HG03060 (cell line): Measurements from ENCODE around the gene CDHR1.
"Not testable (repeated sequence)": the region's sequence is repeated elsewhere in the genome, so short reads cannot be mapped to it uniquely, and the experiment has no call there.

Experiments used
- ATAC-seq: cut with Tn5 transposase; IDR thresholded peaks from one replicate; pipeline ENCODE4 v1.9.1; 2021; ENCODE audit warnings: low read depth, moderate number of reproducible peaks; ENCODE audit not compliant: unreplicated experiment

Gene CDHR1

DNA sequence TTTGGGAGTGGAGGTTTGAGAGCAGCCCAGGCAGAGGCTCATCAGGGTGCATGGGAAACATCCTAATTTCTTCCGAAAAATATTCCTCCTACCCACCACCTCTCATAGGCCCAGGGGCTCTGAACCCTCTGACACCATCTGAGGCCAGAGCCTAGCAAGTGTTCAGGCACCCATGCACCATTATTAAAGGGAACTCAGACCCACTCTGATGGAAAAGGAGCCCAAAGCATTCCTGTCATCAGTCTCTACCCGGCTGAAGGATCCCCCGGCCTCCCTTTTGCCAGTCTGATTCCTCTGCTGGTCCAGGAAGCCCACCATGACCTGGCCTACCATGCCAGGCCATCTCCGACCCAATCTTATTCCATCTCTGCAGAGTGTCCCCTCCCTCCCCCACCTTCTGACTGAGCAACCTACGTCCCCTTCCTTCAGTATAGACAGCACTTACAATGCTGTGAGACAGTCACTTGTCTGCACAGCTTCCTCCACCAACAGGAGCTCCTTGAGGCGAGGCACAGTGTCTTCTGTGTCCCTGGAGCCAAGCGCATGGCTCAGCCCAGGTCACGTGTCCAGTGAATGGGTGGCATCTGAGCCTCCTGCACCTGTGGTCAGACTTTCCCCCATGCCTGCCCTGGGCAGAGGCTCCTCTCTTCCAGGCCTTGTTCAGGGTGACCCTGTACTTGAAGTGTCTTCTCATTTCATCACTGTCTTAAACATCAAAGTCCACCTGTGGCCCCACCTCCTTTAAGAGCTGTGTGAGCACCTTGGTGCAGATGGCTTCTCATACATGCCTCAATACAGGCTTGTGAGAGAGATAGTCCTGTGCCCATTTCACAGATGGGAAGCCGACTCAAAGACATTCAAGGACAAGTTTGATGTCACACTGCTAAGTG lies 21.6 kb upstream of the CDHR1 start:
- ATAC-seq: no peak

DNA sequence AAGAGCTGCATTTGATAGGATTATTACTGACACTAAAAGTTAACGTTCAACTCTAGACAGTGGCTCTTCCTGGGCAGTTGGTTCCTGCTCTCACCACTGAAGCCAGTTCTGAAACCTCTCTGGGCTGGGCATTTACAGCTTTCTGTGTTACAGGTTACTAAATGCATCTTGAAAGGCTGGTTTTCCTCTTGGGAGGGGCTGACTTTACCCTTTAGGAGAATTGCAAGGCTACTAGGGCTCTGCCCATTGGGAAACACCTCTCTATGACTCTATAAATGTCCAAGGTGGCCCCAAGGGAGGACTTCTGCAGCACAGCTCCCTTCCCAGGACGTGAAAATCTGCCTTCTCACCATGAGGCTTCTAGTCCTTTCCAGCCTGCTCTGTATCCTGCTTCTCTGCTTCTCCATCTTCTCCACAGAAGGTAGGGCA lies 20.8 kb upstream of the CDHR1 start, which contains the start of gene GPR15LG:
GPR15LG (plus strand) TSS at position 301 of the 429 bp plus-strand sequence; CDS start at position 352, 51 bp downstream.
- ATAC-seq: no peak

DNA sequence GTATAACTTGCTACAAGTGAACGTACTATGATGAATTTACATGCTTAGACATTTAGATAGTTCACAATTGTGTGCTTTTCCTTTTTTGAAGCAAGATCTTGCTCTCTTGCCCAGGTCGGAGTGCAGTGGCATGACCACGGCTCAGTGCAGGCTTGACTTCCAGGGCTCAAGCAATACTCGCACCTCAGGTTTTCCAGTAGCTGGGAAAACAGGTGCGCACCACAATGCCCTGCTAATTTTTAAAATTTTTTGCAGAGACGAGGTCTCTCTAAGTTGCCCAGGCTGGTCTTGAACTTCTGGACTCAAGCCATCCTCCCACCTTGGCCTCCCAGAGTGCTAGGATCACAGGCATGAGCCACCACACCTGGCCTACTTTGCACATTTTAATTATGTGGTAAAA lies 18.9 kb upstream of the CDHR1 start:
- no peak for ATAC-seq

DNA sequence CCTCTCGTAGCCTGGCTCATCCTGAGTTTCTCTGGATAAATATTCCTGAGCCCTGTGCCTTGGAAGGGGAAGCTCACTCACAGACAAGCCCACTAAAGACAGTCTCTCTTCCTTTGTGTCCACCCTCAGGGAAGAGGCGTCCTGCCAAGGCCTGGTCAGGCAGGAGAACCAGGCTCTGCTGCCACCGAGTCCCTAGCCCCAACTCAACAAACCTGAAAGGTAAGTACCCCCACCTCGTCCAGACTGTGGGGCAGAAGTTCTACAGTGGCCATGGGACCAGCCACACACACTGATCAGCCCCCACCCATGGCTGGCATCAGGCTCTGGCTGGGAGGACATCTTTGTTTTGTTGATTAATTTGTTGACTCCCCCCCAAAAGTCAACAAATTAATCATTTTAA lies 18.0 kb upstream of the CDHR1 start:
- ATAC-seq: no peak

DNA sequence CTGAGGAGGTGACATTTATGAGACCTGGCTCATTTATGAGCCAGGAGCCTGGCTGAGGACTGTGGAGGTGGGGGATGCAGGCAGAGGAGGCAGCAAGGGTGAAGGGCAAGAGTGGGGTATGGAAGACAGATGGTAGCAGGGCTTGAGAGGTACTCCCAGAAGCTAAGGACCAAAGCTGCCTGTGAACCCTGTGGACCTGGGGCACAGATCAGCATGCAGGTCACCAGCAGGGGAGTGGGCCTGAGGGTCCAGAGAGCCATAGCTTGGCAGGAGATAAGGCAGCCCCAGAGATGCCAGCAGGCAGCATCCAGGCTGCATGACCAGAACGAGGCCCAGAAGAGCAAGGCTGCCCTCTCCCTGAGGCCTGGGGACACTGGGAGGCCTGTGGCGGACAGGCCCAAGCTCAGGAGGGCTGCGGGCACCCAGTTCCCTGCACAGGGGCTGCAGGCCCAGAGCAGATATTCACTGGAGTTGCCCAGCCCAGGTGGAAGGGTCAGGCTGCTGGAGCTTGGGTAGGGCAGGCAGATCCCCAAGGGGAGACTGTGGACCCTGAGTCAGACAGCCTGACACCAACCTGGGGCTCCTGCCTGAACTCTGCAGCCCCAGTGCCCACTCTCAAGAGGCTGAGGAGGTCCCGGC lies 17.4 kb upstream of the CDHR1 start:
- ATAC-seq: no peak

DNA sequence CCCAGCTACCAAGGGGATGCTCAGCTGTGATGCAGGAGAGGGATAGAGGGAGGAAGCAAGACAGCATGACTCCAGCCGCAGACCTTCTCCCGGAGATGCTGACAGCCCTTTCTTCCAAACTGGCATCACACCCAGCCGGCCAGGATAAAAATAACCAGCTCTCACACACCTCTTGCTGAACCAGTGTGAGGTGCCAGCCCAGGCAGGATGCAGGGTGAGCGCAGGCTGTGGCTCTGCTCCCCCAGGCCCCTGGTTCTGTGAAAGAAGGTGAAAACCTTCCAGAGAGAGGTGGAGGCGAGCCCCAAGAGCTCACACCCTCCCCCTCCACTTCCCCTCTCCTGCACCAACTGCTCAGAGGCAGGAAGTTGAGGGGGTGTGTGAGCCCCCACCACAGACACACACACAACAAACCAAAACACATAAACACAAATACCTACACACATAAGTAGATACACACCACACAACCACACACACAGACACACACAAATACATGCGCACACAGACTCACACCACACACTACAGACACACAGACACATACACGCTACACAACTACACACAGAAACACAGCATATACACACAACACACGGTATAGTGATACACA lies 16.7 kb upstream of the CDHR1 start:
- ATAC-seq: no peak

DNA sequence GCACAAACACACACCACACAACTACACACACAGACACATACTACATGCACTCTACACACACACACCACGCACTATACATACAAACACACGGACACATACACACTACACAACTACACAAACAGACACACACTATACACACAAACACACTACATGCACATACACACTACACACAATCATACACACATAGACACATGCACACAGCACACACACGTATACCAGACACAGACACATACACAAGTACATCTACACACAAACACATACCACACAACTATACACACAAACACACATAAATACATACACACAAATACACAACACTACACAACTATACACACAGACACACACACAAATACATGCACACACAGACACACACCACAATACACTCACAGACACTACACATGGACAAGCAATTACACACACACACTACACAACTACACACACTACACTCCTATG lies 16.2 kb upstream of the CDHR1 start:
- ATAC-seq: no peak

DNA sequence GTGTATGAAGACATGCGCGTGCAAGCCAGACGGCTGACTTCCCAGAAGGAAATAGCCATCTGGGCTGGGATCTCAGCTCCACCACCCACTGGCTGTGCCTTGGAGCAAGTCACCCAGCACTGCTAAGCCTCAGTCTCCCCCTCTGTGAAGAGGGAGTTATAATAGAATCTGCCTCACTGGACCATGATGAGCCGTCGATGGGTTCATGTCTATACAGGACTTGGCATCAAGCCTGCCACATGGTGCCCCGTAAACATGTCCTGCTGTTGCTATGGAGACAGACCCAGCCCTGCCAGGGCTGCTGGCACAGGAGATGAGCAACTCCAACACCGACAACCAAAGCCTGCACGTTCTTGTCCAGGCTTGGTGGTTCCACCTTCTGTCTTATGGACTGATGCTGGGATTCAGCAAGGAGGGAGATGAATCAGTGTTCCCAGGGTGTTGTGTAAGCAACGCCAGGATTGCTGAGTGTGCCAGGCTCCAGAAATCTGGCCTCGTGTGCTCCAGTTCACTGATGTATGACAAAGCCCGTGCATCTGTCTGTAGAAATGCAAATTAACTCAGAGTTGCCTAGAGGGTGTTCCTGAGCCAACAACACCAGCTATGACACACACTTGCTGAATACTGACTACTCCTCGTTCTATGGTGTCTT lies 15.2 kb upstream of the CDHR1 start:
- peak; percentile 92 for ATAC-seq

DNA sequence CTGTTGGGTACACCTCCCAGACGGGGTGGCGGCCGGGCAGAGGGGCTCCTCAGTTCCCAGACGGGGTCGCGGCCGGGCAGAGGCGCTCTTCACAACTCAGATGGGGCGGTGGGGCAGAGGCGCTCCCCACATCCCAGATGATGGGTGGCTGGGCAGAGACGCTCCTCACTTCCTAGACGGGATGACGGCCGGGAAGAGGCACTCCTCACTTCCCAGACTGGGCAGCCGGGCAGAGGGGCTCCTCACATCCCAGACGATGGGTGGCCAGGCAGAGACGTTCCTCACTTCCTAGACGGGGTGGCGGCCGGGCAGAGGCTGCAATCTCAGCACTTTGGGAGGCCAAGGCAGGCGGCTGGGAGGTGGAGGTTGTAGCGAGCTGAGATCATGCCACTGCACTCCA lies 14.0 kb upstream of the CDHR1 start:
- not testable (repeated sequence) for ATAC-seq

DNA sequence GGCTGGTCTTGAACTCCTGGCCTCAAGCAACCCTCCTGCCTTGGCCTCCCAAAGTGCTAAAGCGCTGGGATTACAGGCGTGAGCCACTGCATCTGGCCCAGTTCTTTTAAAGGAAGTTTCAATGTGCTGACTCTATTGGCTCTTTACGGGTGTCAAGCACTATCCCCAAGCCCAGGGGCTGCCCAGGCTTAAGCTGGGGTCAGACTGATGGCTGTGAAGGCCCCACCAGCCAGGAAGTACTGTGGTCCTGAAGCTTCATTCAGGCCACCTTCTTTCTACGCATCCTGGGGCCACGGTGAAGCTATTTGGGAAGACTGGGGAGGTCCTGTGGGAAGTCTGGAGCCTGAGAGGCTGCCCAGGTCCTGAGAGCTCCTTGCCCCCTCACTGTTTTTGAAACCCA lies 12.7 kb upstream of the CDHR1 start:
- ATAC-seq: no peak

DNA sequence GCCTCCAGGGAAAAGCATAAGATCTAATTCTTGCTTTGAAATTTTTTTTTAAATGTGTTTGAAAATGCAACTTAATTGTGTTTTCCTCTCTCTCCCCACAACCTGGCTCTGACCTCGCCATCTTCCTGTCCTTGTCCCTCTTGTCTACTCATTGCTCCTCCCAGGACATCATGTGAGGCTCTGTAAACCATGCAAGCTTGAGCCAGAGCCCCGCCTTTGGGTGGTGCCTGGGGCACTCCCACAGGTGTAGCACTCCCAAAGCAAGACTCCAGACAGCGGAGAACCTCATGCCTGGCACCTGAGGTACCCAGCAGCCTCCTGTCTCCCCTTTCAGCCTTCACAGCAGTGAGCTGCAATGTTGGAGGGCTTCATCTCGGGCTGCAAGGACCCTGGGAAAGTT lies 9.8 kb upstream of the CDHR1 start:
- ATAC-seq: no peak

DNA sequence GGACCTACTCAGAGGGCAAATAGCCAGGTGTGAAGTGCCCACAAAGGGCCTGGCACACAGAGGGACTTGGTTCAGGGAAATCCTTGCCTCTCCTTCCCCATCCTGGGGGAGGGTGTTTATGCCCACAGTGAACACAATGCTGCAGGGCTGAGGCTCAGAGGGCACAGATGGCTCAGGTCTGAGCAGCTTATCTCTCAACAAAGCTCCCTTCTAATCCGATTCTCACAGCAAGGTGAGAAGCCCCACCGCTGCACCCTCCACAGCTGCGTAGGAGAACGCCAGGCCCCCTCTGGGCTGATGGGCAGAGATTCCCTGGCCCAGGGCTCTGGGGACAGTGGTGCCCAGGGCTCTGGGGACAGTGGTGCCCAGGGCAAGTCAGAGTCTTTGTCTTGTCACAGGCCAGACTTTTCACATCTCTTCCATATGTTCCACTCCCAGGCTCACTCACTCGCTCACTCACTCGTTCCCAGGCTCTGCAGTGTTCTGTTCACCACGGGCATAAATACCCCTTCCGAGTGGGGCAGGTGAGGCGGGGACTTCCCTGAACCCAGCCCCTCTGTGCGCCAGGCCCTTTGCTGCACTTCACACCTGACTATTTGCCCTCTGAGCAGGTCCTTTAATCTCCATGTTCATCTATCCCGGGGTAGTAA lies 8.7 kb upstream of the CDHR1 start:
- ATAC-seq: no peak

DNA sequence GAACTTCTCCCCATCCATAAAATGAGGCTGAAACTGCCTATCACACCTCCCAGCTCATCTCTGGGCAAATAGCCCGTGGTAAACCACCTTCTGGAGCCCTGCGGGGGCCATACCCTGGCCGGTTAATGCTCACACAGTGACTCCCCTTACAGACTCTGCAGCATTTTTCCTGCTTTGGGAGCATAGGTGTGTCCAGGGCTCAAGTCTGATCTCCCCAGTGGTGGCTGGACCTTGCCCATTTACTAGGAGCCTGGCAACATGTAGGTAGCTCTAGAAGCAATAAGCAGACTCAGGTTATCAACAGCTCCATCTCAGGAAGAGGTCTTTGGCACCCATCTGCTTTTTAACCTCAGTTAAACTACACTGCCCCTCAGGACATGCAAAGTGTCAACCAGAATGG lies 5.5 kb upstream of the CDHR1 start:
- no peak for ATAC-seq

DNA sequence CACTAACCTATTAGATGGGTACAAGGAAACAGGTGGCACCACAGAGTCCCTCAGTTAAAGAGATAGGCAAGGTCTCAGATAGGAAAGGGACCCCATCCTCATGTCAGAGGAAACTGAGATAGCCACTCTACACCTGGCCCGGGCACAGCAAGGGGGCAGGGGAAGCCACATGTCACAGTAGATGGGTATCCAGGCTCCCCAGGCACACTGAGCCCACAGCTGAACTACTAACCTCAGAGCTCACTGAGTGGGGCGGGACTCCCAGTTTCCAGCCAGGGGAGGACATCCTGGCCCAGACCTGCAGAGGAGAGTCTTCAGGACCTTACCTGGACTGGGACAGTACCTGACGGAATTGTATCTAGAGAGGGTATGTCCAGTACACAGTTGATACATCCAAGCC lies 3.7 kb upstream of the CDHR1 start:
- no peak for ATAC-seq

DNA sequence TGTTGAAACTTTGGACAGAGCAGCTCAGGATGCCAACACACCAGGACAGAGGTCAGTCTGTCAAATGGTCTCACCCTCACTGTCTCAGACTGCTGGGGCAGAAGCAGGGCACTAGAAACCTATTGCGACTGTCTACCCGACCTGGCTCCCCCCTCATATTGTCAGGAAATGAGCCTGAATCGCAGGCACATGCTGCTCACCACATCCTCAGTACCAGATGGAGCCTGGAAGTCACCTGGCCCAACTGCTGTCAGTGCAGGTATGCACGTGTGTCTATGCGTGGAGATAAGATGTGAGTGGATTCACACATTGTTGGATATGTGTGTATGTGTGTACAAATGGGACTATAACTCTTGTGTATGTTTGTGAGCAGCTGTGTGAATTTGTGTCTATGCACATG lies 3.2 kb upstream of the CDHR1 start:
- no peak for ATAC-seq

DNA sequence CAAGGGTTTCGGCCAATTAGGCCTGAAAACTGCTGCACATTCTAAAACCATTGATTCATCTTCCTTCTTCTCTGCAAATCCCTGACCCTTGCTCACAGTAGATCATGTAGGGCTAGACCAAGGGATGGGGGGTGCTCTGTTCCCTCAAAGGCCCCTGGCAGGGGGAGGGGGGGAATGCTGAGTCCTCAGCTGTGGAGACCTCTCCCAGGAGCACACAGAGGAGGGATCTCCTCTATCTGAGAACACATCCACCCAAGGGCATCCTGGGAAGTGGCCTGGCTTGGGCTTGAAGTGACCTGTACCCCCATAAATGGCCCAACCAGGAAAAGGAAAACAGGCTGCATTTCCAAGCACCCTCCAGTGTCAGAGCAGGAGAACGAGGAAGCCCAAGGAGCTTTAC lies 1.0 kb upstream of the CDHR1 start:
- ATAC-seq: no peak

DNA sequence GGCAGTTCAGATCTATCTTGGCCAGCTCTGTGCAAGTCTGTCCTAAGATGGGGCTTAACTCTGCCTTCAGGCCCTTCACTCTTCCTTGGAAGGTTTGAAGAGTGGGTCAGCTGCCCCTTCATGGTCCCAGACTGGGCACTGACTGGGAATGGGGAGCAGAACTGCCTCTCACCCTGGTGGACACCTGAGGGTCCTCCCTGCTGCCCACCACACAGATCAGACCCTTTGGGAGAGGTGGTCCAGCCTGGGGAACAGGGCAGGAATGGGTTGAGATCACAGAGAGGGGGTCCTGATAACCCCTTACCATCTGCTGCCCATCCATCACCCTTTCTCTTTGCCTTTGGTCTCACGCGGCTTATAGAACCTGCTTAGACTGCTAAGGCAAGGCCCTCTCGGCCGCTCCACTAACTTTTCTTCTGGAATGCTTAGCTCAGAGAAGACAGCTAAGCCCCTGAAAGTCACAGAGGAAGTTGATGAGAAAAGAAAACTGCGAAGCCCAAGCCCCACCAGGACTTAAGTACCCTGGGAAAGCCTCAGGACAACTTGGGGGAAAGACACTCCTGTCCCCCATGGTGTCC lies 402 bp upstream of the CDHR1 start:
- ATAC-seq: no peak

DNA sequence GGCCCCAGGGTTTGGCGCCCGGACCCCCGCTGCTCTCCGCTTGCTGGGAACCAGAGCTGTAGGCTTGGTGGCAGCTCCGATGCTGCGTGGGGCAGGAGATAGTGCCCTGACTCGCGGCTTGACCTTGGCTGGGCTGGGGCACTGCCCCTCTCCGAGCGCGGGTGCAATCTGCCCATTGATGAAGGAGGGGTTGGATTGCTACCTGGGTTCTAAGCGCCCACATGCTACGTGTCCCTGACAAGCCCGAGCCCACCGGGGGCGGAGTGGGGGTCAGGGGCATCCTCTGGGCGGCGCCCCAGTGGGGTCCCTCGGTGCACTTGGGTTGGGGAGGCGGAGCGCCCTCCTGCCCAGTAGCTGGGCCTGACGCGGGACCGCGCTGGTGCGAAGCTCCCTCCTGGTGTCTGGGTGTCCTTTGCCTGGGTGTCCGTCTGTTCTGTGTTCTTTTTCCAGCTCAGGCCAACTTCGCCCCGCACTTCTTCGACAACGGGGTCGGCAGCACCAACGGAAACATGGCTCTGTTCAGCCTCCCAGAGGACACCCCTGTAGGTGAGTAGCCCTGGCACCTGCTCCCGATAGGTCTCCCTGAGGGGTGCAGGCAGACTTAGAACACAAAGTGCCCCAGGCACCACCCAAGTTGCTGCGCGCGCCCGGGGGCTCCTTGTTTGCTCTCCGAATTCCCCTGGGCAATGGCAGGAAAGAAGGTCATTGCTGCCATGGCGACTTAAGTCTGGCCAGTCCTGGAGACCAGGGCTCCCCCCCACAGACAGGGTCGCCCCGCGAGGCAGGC lies 900 bp downstream of the CDHR1 start:
- no peak for ATAC-seq

DNA sequence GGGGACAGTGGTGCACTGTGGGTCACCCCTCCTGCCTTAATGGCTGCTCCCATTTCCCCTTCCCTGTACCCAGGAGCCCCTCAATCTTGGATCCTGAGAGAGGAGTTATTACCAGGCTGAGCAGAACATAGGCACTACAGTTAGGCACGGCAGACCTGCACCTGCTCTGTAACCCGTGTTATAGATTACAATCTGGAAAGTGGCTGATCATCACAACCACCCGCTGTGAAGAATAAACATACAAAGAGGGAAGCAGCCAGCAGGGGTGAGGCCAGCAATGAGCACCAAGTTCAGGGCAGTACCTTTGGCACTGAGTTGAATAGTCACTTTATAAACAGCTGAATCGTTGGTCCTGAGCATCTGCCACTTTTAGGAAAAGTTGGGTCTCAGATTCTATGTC lies 1.7 kb downstream of the CDHR1 start:
- ATAC-seq: no peak
